Measurements from ENCODE around the gene ZNF22.

DNA sequence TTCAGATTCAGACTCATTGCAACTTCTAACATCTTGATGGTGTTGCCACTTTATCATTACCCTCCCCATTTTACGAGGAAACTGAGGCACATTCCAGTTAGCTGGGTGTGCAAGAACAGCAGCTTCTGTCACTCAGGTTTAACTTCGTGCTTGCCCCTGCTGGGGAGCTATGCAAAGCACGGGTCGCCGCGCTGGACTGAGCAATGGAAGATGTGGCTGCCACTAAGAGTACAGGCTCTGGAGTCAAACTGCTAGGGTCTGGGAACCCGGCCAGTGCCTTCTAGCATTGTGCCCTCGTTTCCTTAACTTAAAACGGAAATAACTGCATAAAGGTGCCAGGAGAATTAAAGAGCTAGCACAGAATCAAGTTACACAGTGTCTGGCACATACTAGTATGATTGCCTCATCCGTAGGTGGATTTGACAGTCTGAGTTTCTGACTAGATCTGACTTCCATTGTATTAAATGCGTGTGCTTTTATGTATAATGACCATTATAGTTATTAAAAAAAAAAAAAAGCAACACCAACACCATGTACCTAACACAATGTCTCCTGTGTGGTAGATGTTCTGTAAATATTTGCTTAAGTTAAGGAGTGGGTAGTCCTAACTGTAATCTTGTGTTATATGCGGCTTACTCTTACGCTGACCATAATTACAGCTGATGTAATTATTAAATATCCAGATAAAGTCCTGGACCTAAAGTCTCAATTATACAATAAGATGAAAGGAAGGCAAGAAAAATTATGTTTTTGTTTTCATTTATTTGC is 842 bp downstream of the ZNF22 start:
- TF ChIP-seq POLR2A (IDR thresholded peaks at IDR 0.05), result no peak
- TF ChIP-seq, protein P1, sequence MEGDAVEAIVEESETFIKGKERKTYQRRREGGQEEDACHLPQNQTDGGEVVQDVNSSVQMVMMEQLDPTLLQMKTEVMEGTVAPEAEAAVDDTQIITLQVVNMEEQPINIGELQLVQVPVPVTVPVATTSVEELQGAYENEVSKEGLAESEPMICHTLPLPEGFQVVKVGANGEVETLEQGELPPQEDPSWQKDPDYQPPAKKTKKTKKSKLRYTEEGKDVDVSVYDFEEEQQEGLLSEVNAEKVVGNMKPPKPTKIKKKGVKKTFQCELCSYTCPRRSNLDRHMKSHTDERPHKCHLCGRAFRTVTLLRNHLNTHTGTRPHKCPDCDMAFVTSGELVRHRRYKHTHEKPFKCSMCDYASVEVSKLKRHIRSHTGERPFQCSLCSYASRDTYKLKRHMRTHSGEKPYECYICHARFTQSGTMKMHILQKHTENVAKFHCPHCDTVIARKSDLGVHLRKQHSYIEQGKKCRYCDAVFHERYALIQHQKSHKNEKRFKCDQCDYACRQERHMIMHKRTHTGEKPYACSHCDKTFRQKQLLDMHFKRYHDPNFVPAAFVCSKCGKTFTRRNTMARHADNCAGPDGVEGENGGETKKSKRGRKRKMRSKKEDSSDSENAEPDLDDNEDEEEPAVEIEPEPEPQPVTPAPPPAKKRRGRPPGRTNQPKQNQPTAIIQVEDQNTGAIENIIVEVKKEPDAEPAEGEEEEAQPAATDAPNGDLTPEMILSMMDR (IDR thresholded peaks at IDR 0.05), result peak in 4 of 6 experiments; percentile 3 to 38 (median 30)
